BLaER1 treated with 17β-estradiol and CSF1 and Interleukin-3, amounts not matched to agents 10 nM and 100 nM (cell line): Measurements from ENCODE around the gene FOXP1.

Experiments used
- H3K27ac ChIP-seq, 11 experiments: shearing (Covaris generic); formaldehyde crosslinking; 2 replicates each; pipeline ENCODE4 v1.8.1; 2022
- H3K27me3 ChIP-seq, 11 experiments: shearing (Covaris generic); formaldehyde crosslinking; 2 replicates each; pipeline ENCODE4 v1.8.1; 2022
- H3K36me3 ChIP-seq, 11 experiments: shearing (Covaris generic); formaldehyde crosslinking; 2 replicates each; pipeline ENCODE4 v1.8.1; 2022
- H3K4me1 ChIP-seq, 10 experiments: shearing (Covaris generic); formaldehyde crosslinking; 2 replicates each; pipeline ENCODE4 v1.8.1; 2022
- H3K4me2 ChIP-seq, 11 experiments: shearing (Covaris generic); formaldehyde crosslinking; 2 replicates each; pipeline ENCODE4 v1.8.1; 2022
- H3K4me3 ChIP-seq, 10 experiments: shearing (Covaris generic); formaldehyde crosslinking; 2 replicates each; pipeline ENCODE4 v1.8.1; 2022
- H3K9ac ChIP-seq, 11 experiments: shearing (Covaris generic); formaldehyde crosslinking; 2 replicates each; pipeline ENCODE4 v1.8.1; 2022
- H3K9me3 ChIP-seq, 11 experiments: shearing (Covaris generic); formaldehyde crosslinking; replicated peaks in 1 of 11; 2 replicates each; pipeline ENCODE4 v1.8.1; 2022
- H4K20me1 ChIP-seq, 11 experiments: shearing (Covaris generic); formaldehyde crosslinking; 2 replicates each; pipeline ENCODE4 v1.8.1; 2022
- Cebpa-rat ChIP-seq, 11 experiments: shearing (Covaris generic); IDR thresholded peaks; 2 replicates each; pipeline ENCODE4 v1.8.1; 2022

The FOXP1 gene

DNA sequence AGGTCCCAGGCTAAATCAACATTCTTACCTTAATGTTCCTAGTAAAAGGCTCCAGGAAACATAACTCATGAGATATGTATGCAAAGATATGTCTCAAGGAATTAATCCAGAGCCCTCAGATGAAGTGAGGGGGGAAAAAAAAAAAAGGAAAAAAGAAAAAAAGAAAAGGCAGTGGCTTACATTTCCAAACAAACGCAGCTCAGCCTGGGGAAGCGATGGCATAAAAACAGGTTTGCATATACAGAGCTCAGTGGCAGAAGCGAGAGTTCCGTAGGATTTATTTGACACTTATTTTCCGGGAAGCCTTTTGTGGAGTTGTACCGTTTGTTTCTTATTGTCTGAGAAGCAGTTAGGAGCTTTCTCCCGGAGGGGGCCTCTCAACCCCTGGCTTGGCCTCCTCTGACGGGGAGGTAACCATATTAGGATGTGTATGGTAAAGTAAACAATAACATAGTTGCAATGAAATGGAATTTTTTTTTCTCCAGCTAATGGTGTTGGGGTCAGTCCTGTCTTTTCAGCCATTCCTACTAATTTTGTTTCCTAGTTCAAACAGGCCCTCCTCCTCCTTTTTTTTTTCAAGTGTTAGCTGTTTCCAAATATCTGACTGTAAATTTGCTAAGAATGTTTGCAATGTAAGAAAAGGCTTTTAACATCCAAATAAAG is 338.6 kb downstream of the FOXP1 start:
- Histone ChIP-seq H3K4me1 (peaks cover 0 to 22% (median 18%) of the 10 kb centered on the region in 10 experiments; a peak in 17 of 20 replicates), H3K9ac (no peak overlapping the region), H4K20me1 (no peaks in the 10 kb centered on the region; a peak in 1 of 22 replicates), H3K36me3 (no peaks in the 10 kb centered on the region), H3K27ac (no peak overlapping the region), H3K9me3 (no peaks in the 10 kb centered on the region), H3K4me3 (no peak overlapping the region), H3K4me2 (peak overlapping the region in 9 of 11 experiments; percentile 45 to 66 (median 55); a peak in 16 of 22 replicates), H3K27me3 (no peaks in the 10 kb centered on the region)
- TF ChIP-seq Cebpa-rat (IDR thresholded peaks at IDR 0.05) = no peak

DNA sequence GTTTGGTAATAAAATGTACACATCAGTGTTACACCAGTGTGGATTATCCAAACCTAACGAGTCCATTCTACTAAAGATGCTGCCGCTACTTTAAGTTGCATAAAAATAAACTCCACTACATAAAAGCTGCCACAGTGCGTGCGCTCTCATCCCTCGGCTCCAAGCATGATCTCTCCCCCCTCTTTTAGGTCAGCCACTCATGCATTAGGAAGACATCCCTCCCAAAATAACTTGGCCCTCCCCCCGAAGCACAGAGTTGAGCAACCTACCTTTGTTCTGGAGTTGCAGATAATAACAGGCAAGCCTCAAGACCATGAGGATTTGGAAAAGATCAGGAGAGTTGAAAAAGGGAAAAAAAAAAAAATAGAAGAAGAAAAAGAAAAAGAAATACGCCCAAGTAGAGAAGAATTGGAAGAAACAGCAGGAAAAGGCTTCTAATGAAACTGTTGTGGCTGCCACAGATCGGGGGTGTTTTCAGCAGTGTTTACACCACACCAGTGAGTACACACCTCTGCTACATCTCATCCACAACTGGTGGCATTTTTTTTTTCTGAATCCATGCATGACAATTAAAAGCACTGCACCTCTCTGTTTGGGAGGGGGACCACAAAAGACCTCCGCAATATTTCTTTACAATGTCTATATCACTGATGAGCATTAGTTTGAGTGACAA is 339.2 kb downstream of the FOXP1 start:
- Histone ChIP-seq H3K9ac (no peak overlapping the region), H3K27ac (no peak overlapping the region), H3K36me3 (no peaks in the 10 kb centered on the region), H3K4me1 (peaks cover 0 to 29% (median 22%) of the 10 kb centered on the region in 10 experiments; a peak in 17 of 20 replicates), H3K27me3 (no peaks in the 10 kb centered on the region), H4K20me1 (no peaks in the 10 kb centered on the region; a peak in 1 of 22 replicates), H3K4me2 (peak overlapping the region in 10 of 11 experiments; percentile 13 to 66 (median 55); a peak in 19 of 22 replicates), H3K9me3 (no peaks in the 10 kb centered on the region), H3K4me3 (no peak overlapping the region)
- TF ChIP-seq Cebpa-rat (IDR thresholded peaks at IDR 0.05) = 0 out of 22 replicates have a peak, but pooled peaks of 1 of the 11 experiments have one; percentile 13

DNA sequence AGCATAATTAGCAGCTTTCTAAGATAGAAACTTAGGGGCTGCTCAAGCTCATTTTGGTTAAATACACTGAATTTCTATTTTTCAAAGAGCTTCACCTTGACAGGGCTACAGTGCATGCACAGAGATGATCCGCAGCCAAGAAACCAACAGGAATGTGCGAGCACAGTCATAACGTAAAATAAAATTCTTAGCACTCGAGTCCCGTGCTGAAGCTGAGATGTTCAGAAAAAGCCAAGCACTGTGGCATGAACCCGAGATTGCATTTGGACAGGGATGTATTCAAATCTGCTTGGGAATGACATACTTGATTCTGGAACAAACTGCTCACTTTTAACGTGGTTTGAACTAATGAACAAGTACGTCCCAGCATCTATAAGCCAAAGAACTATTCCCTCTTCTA is 340.3 kb downstream of the FOXP1 start:
- no peak overlapping the region for H3K27ac ChIP-seq
- no peak overlapping the region for H3K4me2 ChIP-seq
- no peaks in the 10 kb centered on the region for H3K9me3 ChIP-seq
- no peaks in the 10 kb centered on the region; a peak in 1 of 22 replicates for H4K20me1 ChIP-seq
- H3K36me3 ChIP-seq = no peaks in the 10 kb centered on the region
- no peaks in the 10 kb centered on the region for H3K27me3 ChIP-seq
- H3K4me3 ChIP-seq = no peak overlapping the region
- no peak for TF ChIP-seq Cebpa-rat (IDR thresholded peaks at IDR 0.05)
- no peak overlapping the region for H3K9ac ChIP-seq
- H3K4me1 ChIP-seq = peaks cover 0 to 29% (median 22%) of the 10 kb centered on the region in 10 experiments; a peak in 17 of 20 replicates

GRCh38 chr3:71241981-71242560 is 341.5 kb downstream of the FOXP1 start:
- Histone ChIP-seq H3K4me1 (peaks cover 0 to 29% (median 22%) of the 10 kb centered on the region in 10 experiments; a peak in 17 of 20 replicates), H3K36me3 (no peaks in the 10 kb centered on the region), H3K27ac (no peak overlapping the region), H3K4me2 (no peak overlapping the region), H3K9me3 (no peaks in the 10 kb centered on the region), H4K20me1 (no peaks in the 10 kb centered on the region), H3K27me3 (no peaks in the 10 kb centered on the region), H3K9ac (no peak overlapping the region), H3K4me3 (no peak overlapping the region)
- TF ChIP-seq Cebpa-rat (IDR thresholded peaks at IDR 0.05) = no peak

DNA sequence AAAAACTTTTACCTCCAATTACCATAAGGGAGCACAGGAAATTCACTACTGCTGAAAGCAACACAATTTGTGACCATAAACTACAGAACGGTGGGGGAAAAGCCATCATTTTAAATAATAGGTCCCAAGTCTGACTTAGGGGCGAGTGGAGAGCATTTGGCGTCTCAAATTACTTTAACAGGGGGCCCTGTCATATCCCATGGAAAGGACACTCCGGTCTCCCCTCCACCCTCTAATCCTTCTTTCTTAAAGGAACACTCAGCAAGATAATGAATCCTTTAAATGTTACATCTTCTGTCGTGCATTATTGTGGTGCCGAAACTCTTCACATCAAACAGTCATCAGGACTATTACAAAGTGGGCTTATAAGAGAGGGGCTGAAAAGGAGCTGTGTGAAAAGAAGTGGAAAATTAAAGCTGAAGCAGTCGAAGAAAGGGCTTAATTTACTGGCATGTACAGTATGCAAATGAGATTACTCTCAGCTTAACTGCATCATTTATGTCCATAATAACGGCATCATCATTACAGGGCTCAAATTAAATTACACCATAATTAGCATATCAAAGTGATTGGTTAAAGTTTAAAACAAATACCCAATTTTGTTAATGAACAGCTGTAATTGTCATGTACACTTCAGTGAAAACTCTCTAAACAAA is 342.2 kb downstream of the FOXP1 start:
- Histone ChIP-seq H3K4me2 (no peak overlapping the region), H3K4me3 (no peak overlapping the region), H3K9me3 (0 out of 22 replicates have a peak, but pooled peaks cover 0 to 3% (median 0%) of the 10 kb centered on the region in 11 experiments), H3K9ac (no peak overlapping the region), H3K36me3 (no peaks in the 10 kb centered on the region), H3K27me3 (no peaks in the 10 kb centered on the region), H4K20me1 (no peaks in the 10 kb centered on the region), H3K4me1 (peaks cover 0 to 29% (median 22%) of the 10 kb centered on the region in 10 experiments; a peak in 17 of 20 replicates), H3K27ac (no peak overlapping the region)
- TF ChIP-seq Cebpa-rat (IDR thresholded peaks at IDR 0.05) = no peak

DNA sequence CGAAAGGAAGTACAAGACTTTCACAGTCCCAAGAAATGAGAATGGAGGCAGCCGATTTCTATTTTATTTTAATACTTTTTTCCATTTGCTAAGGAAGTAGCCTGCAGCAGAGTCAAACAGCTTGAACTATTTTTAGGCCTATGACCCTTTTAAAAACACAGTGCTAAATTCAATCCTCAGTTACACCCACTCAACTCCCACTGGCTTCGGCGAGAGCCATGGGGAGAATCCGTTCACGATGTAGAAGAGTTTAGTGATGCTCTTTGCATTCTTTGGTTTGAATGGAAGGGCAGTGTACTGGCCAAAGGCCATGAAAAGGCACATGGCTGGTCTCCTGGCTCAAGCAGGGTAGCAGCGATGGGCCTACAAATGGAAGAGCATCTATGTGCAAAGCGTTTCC is 343.5 kb downstream of the FOXP1 start:
- no peak overlapping the region for H3K27ac ChIP-seq
- peak overlapping the region in 8 of 11 experiments; percentile 7 to 64 (median 44); a peak in 13 of 22 replicates for H3K4me2 ChIP-seq
- TF ChIP-seq Cebpa-rat (IDR thresholded peaks at IDR 0.05) = no peak
- H3K9ac ChIP-seq = no peak overlapping the region
- no peak overlapping the region for H3K4me3 ChIP-seq
- peaks cover 0 to 10% (median 5%) of the 10 kb centered on the region in 11 experiments; a peak in 5 of 22 replicates for H3K9me3 ChIP-seq
- no peaks in the 10 kb centered on the region for H4K20me1 ChIP-seq
- no peaks in the 10 kb centered on the region for H3K36me3 ChIP-seq
- H3K27me3 ChIP-seq = no peaks in the 10 kb centered on the region
- H3K4me1 ChIP-seq = peaks cover 0 to 28% (median 22%) of the 10 kb centered on the region in 10 experiments; a peak in 17 of 20 replicates

GRCh38 chr3:71238355-71238757 is 345.2 kb downstream of the FOXP1 start:
- TF ChIP-seq Cebpa-rat (IDR thresholded peaks at IDR 0.05) = no peak
- Histone ChIP-seq H4K20me1 (no peaks in the 10 kb centered on the region), H3K36me3 (no peaks in the 10 kb centered on the region), H3K9me3 (peaks cover 0 to 10% (median 5%) of the 10 kb centered on the region in 11 experiments; a peak in 5 of 22 replicates), H3K27ac (no peak overlapping the region), H3K4me1 (peaks cover 0 to 11% (median 8%) of the 10 kb centered on the region in 10 experiments; a peak in 14 of 20 replicates), H3K4me2 (no peak overlapping the region), H3K4me3 (no peak overlapping the region), H3K9ac (no peak overlapping the region), H3K27me3 (no peaks in the 10 kb centered on the region)

- Histone ChIP-seq H3K9me3 (peaks cover 0 to 10% (median 5%) of the 10 kb centered on the region in 11 experiments; a peak in 5 of 22 replicates), H4K20me1 (no peaks in the 10 kb centered on the region), H3K9ac (no peak overlapping the region), H3K4me2 (no peak overlapping the region), H3K4me1 (peaks cover 0 to 11% (median 8%) of the 10 kb centered on the region in 10 experiments; a peak in 14 of 20 replicates), H3K36me3 (no peaks in the 10 kb centered on the region), H3K27ac (no peak overlapping the region), H3K4me3 (no peak overlapping the region), H3K27me3 (no peaks in the 10 kb centered on the region)
- TF ChIP-seq Cebpa-rat (IDR thresholded peaks at IDR 0.05) = no peak
Measured at GRCh38 chr3:71237672-71238071, 345.9 kb downstream of the FOXP1 start.
